Adrenal gland (tissue), 5 donors: ENCODE results near the gene ITGA1.

ENCODE experiments used
- CTCF ChIP-seq, 6 experiments: fragments of 450-650 bp in 4 of 6; fragments of 200-600 bp in 2 of 6; sonication (generic) in 1 of 6; IDR thresholded peaks; 1 replicate in 5 of 6; 2 replicates in 1 of 6; pipeline versions ENCODE4 v1.5.1 to v1.8.0; 2016 to 2021; ENCODE audit warnings: antibody characterized with exemption in 6 of 6, mild to moderate bottlenecking in 2 of 6, moderate library complexity in 1 of 6
- POLR2A ChIP-seq, 2 donors: fragments of 450-650 bp; IDR thresholded peaks; one replicate each; pipeline ENCODE4 v1.6.1; 2017; ENCODE audit warnings: antibody characterized with exemption in 2 of 2, mild to moderate bottlenecking in 2 of 2, moderate library complexity in 1 of 2
- donor health status: DM: no; HTN: no; CAD: no.

DNA sequence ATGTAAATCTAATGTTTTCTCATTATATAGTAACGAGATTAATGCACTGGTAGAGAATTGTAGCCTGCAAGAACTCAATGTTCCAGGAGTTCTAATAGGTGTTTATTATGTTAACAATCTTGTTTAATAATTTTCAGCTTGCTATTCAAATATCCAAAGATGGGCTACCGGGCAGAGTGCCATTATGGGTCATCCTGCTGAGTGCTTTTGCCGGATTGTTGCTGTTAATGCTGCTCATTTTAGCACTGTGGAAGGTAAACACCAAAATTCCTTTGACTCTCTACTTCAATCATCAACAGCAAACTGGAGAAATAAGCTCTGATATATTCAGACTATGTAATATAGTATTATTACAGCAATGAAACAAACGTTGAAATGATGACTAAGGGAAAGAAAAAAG, 159.5 kb downstream of the ITGA1 start:
- TF ChIP-seq CTCF (IDR thresholded peaks at IDR 0.05) = no peak
- TF ChIP-seq POLR2A (IDR thresholded peaks at IDR 0.05) = no peak
